Measurements from ENCODE around the gene F8A1. TPM values are rescaled to one million over a fixed set of nuclear protein-coding genes. Genes with fewer than 3 reads are reported as not detected.
"Not testable (repeated sequence)": the region's sequence is repeated elsewhere in the genome, so short reads cannot be mapped to it uniquely, and the experiment has no call there.

F8A1 gene
- total RNA-seq, 2 donors from 2014 or later: 15.0 to 19.7 TPM

DNA sequence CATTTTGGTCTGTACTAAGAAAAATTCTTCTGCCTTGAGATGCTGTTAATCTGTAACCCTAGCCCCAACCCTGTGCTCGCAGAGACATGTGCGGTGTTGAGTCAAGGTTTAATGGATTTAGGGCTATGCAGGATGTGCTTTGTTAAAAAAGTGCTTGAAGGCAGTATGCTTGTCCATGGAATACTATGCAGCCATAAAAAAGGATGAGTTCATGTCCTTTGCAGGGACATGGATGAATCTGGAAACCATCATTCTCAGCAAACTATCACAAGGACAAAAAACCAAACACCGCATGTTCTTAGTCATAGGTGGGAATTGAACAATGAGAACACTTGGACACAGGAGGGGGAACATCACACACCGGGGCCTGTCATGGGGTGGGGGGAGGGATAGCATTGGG is 23.9 kb downstream of the F8A1 start:
- H3K4me3 Mint-ChIP-seq; H3K27ac Mint-ChIP-seq; H3K36me3 Mint-ChIP-seq (ENCODE audit: low read depth); H3K4me1 Mint-ChIP-seq; ATAC-seq (replicated peaks); H3K9me3 Mint-ChIP-seq; H3K27me3 Mint-ChIP-seq: not testable (repeated sequence)

DNA sequence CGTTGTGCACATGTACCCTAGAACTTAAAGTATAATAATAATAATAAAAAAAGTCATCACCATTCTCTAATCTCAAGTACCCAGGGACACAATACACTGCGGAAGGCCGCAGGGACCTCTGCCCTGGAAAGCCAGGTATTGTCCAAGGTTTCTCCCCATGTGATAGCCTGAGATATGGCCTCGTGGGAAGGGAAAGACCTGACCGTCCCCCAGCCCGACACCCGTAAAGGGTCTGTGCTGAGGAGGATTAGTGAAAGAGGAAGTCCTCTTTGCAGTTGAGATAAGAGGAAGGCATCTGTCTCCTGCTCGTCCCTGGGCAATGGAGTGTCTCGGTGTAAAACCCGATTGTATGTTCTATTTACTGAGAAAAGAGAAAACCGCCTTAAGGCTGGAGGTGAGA is 24.4 kb downstream of the F8A1 start:
- H3K4me3 Mint-ChIP-seq; ATAC-seq (replicated peaks); H3K9me3 Mint-ChIP-seq; H3K27me3 Mint-ChIP-seq; H3K27ac Mint-ChIP-seq; H3K4me1 Mint-ChIP-seq; H3K36me3 Mint-ChIP-seq (ENCODE audit: low read depth): not testable (repeated sequence)

DNA sequence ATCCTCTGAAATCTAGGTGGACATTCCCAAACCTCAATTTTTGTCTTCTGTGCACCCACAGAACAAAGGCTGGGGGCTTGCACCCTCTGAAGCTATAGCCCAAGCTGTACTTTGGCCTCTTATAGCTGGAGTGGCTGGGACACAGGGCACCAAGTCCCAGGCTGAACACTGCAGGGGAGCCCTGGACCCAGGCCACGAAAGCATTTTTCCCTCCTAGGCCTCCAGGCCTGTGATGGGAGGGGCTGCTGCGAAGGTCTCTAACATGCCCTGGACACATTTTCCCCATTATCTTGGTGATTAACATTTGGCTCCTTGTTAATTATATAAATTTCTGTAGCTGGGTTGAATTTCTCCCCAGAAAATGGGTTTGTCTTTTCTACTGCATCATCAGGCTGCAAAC is 27.9 kb downstream of the F8A1 start:
- Mint-ChIP-seq H3K9me3 (no peaks in the 10 kb centered on the region), H3K27me3 (peaks cover 3% of the 10 kb centered on the region), H3K36me3 (ENCODE audit: low read depth) (no peaks in the 10 kb centered on the region), H3K27ac (no peak overlapping the region), H3K4me1 (no peaks in the 10 kb centered on the region), H3K4me3 (no peak overlapping the region)
- no peak for ATAC-seq (replicated peaks)

DNA sequence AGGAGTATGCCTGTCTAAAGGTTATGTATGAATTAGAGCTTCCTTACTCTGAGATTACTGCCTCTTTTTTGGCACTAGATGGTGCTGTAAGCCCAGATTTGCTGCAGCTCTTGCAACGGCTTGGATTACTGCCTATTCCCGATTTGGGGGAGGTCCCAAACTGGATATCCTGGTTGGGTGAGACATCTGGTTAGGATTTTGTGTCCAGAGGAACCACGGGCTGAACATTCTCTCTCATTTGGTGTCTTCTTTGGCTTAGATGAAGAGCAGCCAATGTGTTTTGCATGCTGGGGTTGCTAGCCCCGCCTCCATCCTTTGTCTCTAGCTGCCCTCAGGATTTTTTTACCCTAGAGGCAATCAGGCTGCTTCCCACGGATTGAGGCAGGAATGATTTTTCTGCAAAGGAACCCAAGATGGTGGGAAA is 31.9 kb downstream of the F8A1 start:
- Mint-ChIP-seq H3K4me1 (no peaks in the 10 kb centered on the region), H3K27me3 (peaks cover 4% of the 10 kb centered on the region), H3K9me3 (no peaks in the 10 kb centered on the region), H3K4me3 (peak overlapping the region; percentile 55), H3K36me3 (ENCODE audit: low read depth) (no peaks in the 10 kb centered on the region), H3K27ac (no peak overlapping the region)
- ATAC-seq (replicated peaks): peak; percentile 53

DNA sequence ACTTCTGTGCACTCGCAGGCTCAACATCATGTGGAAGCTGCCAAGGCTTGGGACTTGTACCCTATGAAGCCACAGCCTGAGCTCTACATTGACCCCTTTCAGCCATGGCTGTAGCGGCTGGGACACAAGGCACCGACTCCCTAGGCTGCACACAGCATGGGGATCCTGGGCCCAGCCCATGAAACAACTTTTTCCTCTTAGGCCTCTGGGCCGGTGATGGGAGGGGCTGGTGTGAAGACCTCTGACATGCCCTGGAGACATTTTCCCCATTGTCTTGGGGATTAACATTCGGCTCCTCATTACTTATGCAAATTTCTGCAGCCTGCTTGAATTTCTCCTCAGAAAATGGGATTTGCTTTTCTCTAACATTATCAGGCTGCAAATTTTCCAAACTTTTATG is 38.6 kb downstream of the F8A1 start:
- H3K27ac Mint-ChIP-seq; ATAC-seq (replicated peaks); H3K4me1 Mint-ChIP-seq; H3K36me3 Mint-ChIP-seq (ENCODE audit: low read depth); H3K4me3 Mint-ChIP-seq; H3K9me3 Mint-ChIP-seq: not testable (repeated sequence)
- H3K27me3 Mint-ChIP-seq: peaks cover 25% of the 10 kb centered on the region

Other genes with a start within 250 kb of the F8A1 start
- gene CTAG2, start 232.8 kb upstream of the F8A1 start, total RNA-seq: not detected
- gene GAB3, start 135.3 kb upstream of the F8A1 start, total RNA-seq: 10 to 100 TPM; 12.1 to 13.5 TPM
- 100 to 1,000 TPM in 1 of 2 donors, 10 to 100 TPM in 1; 72.8 to 142 TPM for gene DKC1, start 123.5 kb upstream of the F8A1 start, total RNA-seq
- 10 to 100 TPM; 17.1 to 17.7 TPM for gene MPP1, start 80.9 kb upstream of the F8A1 start, total RNA-seq
- gene SMIM9, start 51.7 kb upstream of the F8A1 start, total RNA-seq: not detected
- gene F8, start 136.4 kb downstream of the F8A1 start, total RNA-seq: 1 to 10 TPM; 5.6 to 7.9 TPM
- 10 to 100 TPM; 72.1 to 73.8 TPM for gene FUNDC2, start 140.5 kb downstream of the F8A1 start, total RNA-seq
- 1 to 10 TPM; 3.2 to 7.1 TPM for gene CMC4, start 184.8 kb downstream of the F8A1 start, total RNA-seq
- gene MTCP1, start 184.8 kb downstream of the F8A1 start, total RNA-seq: 10 to 100 TPM; 18.3 to 19.8 TPM
- 10 to 100 TPM; 29.1 to 48.7 TPM for gene BRCC3, start 185.2 kb downstream of the F8A1 start, total RNA-seq